HG03520 (cell line): Measurements from ENCODE around the gene CCDC137.
A peak's percentile ranks its signal among the peaks of the same experiment; 100 is the strongest.

Experiments used
- ATAC-seq: cut with Tn5 transposase; IDR thresholded peaks from one replicate; pipeline ENCODE4 v1.9.1; 2021; ENCODE audit warnings: mild to moderate bottlenecking, moderate library complexity; ENCODE audit not compliant: unreplicated experiment

Gene CCDC137

GRCh38 chr17:81700353-81701287 is 34.1 kb downstream of the CCDC137 start:
- no peak for ATAC-seq

- ATAC-seq = no peak
These were observed 34.9 kb downstream of the CCDC137 start for GRCh38 chr17:81701288-81702071.

- no peak for ATAC-seq
These were observed 36.6 kb downstream of the CCDC137 start, which contains the start of gene MRPL12 for GRCh38 chr17:81702934-81703746. Gene MRPL12 (plus strand): TSS chr17:81703367. CDS start chr17:81703502, 135 bp downstream.

GRCh38 chr17:81703747-81704654 is 37.5 kb downstream of the CCDC137 start:
- no peak for ATAC-seq

GRCh38 chr17:81705518-81706231 is 39.1 kb downstream of the CCDC137 start:
- ATAC-seq = no peak

GRCh38 chr17:81706232-81706611 is 39.7 kb downstream of the CCDC137 start:
- no peak for ATAC-seq

- ATAC-seq = no peak
These were observed 40.5 kb downstream of the CCDC137 start for GRCh38 chr17:81706757-81707624.

GRCh38 chr17:81707725-81708646 is 41.4 kb downstream of the CCDC137 start:
- ATAC-seq = no peak

- ATAC-seq = no peak
These were observed 42.2 kb downstream of the CCDC137 start for GRCh38 chr17:81708739-81709185.

- ATAC-seq = no peak
These were observed 44.2 kb downstream of the CCDC137 start for GRCh38 chr17:81710514-81711308.

- peak; percentile 46 for ATAC-seq
These were observed 45.4 kb downstream of the CCDC137 start, which contains the start of gene SLC25A10 for GRCh38 chr17:81711814-81712467. Gene SLC25A10 (plus strand): TSS chr17:81712284. CDS start chr17:81712427, 143 bp downstream.

- no peak for ATAC-seq
These were observed 46.0 kb downstream of the CCDC137 start for GRCh38 chr17:81712468-81713003.

- ATAC-seq = no peak
These were observed 46.5 kb downstream of the CCDC137 start for GRCh38 chr17:81713004-81713555.

GRCh38 chr17:81713556-81714411 is 47.2 kb downstream of the CCDC137 start:
- no peak for ATAC-seq
